DND-41 (cell line): Measurements from ENCODE around the gene LHX3.

Experiments used
- ATAC-seq: fragments of 200-7000 bp; cut with Tn5 transposase; 3 replicates; pipeline ENCODE4 v1.9.1; 2021; ENCODE audit warnings: low read depth; ENCODE audit not compliant: insufficient read depth
- DNase-seq: peaks from one replicate; pipeline ENCODE4 v3.0.0-alpha.2; 2020
- H2AFZ ChIP-seq: 2 replicates; pipeline ENCODE4 v1.6.0; 2012; ENCODE audit warnings: low read depth, low read length
- H3K27ac ChIP-seq: 2 replicates; pipeline ENCODE4 v1.5.1; 2012; ENCODE audit warnings: low read length, inconsistent platforms
- H3K27me3 ChIP-seq: fragments of 200-600 bp; sonication (generic); 2 replicates; pipeline ENCODE4 v1.6.0; 2012; ENCODE audit warnings: low read length, mild to moderate bottlenecking, inconsistent platforms; ENCODE audit not compliant: insufficient read depth, poor library complexity
- H3K36me3 ChIP-seq: 2 replicates; pipeline ENCODE4 v1.5.1; 2012; ENCODE audit warnings: low read length, inconsistent platforms; ENCODE audit not compliant: insufficient read depth
- H3K4me1 ChIP-seq: 2 replicates; pipeline ENCODE4 v1.5.1; 2012; ENCODE audit warnings: mild to moderate bottlenecking, low read length; ENCODE audit not compliant: insufficient read depth
- H3K4me2 ChIP-seq: 2 replicates; pipeline ENCODE4 v1.6.0; 2012; ENCODE audit warnings: mild to moderate bottlenecking, moderate library complexity, low read length, inconsistent platforms; ENCODE audit not compliant: insufficient read depth
- H3K4me3 ChIP-seq, 2 experiments: fragments of 200-600 bp in 1 of 2; shearing (Covaris generic) in 1 of 2; 2 replicates each; pipeline ENCODE4 v1.5.1; 2012 to 2016; ENCODE audit warnings: inconsistent platforms in 2 of 2, low read length in 2 of 2, mild to moderate bottlenecking in 2 of 2, low read depth in 1 of 2, moderate library complexity in 1 of 2
- H3K79me2 ChIP-seq: 2 replicates; pipeline ENCODE4 v1.6.0; 2012; ENCODE audit warnings: low read length, inconsistent platforms; ENCODE audit not compliant: insufficient read depth
- H3K9ac ChIP-seq: 2 replicates; pipeline ENCODE4 v1.6.0; 2012; ENCODE audit warnings: low read depth, mild to moderate bottlenecking, inconsistent platforms, low read length, moderate library complexity
- H3K9me3 ChIP-seq: 2 replicates; pipeline ENCODE4 v1.5.1; 2012; ENCODE audit warnings: low read length, moderate library complexity, mild to moderate bottlenecking, inconsistent platforms; ENCODE audit not compliant: insufficient read depth, severe bottlenecking
- H4K20me1 ChIP-seq: 2 replicates; pipeline ENCODE4 v1.6.0; 2012; ENCODE audit warnings: low read length; ENCODE audit not compliant: insufficient read depth
- CTCF ChIP-seq: IDR thresholded peaks from 2 replicates; pipeline ENCODE4 v1.5.1; 2012; ENCODE audit warnings: borderline replicate concordance, low read length, moderate library complexity, mild to moderate bottlenecking; ENCODE audit not compliant: poor library complexity, severe bottlenecking; ENCODE audit errors: extremely low read depth
- EZH2 ChIP-seq: IDR thresholded peaks from 3 replicates; pipeline ENCODE4 v1.6.1; 2012; ENCODE audit warnings: borderline replicate concordance, low read depth, mild to moderate bottlenecking, moderate library complexity, low read length, inconsistent platforms; ENCODE audit not compliant: severe bottlenecking

The LHX3 gene

GRCh38 chr9:136187683-136188586 is 17.0 kb downstream of the LHX3 start:
- no peaks in the 10 kb centered on the region for H3K4me1 ChIP-seq
- H4K20me1 ChIP-seq: no peaks in the 10 kb centered on the region
- no peak for DNase-seq
- H3K79me2 ChIP-seq: no peaks in the 10 kb centered on the region
- no peak overlapping the region for H3K4me2 ChIP-seq
- no peak overlapping the region for H3K9ac ChIP-seq
- H3K36me3 ChIP-seq: no peaks in the 10 kb centered on the region
- H3K4me3 ChIP-seq: no peak overlapping the region
- TF ChIP-seq CTCF: no peak
- TF ChIP-seq EZH2: no peak
- no peaks in the 10 kb centered on the region for H3K9me3 ChIP-seq
- no peak for ATAC-seq
- H2AFZ ChIP-seq: no peak overlapping the region
- H3K27ac ChIP-seq: no peak overlapping the region
- H3K27me3 ChIP-seq: peaks cover 4% of the 10 kb centered on the region

GRCh38 chr9:136187197-136187596 is 17.7 kb downstream of the LHX3 start:
- H3K4me3 ChIP-seq: no peak overlapping the region
- H3K36me3 ChIP-seq: no peaks in the 10 kb centered on the region
- ATAC-seq (no peak), DNase-seq (no peak)
- H2AFZ ChIP-seq: no peak overlapping the region
- TF ChIP-seq CTCF (no peak), EZH2 (no peak)
- peaks cover 4% of the 10 kb centered on the region for H3K27me3 ChIP-seq
- H3K4me1 ChIP-seq: no peaks in the 10 kb centered on the region
- no peak overlapping the region for H3K9ac ChIP-seq
- no peak overlapping the region for H3K27ac ChIP-seq
- no peaks in the 10 kb centered on the region for H4K20me1 ChIP-seq
- no peaks in the 10 kb centered on the region for H3K9me3 ChIP-seq
- no peaks in the 10 kb centered on the region for H3K79me2 ChIP-seq
- no peak overlapping the region for H3K4me2 ChIP-seq

- Histone ChIP-seq H3K4me2 (no peak overlapping the region), H3K4me1 (no peaks in the 10 kb centered on the region), H3K9ac (no peak overlapping the region), H2AFZ (no peak overlapping the region), H3K36me3 (no peaks in the 10 kb centered on the region), H3K27ac (no peak overlapping the region), H3K9me3 (no peaks in the 10 kb centered on the region), H4K20me1 (no peaks in the 10 kb centered on the region), H3K79me2 (no peaks in the 10 kb centered on the region), H3K27me3 (peaks cover 4% of the 10 kb centered on the region), H3K4me3 (no peak overlapping the region)
- TF ChIP-seq CTCF (no peak), EZH2 (no peak)
- ATAC-seq (no peak), DNase-seq (no peak)
These were observed 18.5 kb downstream of the LHX3 start for GRCh38 chr9:136186386-136186785.
